Measurements from ENCODE around the gene ZNF438.

ZNF438 gene

DNA sequence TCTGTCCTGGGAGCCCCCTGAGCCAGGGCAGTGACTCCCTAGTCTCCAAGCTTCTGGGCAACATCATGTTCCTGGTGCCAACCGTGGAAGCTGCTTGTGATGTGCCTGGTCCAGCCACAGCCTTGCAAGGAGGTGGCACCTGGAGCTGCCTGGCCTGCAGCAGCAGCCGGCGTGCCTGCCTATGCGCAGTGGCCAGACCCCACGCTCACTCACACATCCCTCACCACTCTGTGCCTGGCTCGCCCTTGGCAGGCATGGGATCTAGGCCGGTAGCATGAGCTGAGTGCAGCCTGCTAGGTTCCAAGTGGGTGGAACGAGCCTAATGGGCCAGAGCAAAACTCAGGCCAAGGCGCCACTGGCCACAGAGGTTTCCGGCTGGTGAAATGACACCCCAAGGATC, 184.0 kb downstream of the ZNF438 start:
- no peak for DNase-seq (ENCODE audit: low read depth)
- TF ChIP-seq, protein P1, sequence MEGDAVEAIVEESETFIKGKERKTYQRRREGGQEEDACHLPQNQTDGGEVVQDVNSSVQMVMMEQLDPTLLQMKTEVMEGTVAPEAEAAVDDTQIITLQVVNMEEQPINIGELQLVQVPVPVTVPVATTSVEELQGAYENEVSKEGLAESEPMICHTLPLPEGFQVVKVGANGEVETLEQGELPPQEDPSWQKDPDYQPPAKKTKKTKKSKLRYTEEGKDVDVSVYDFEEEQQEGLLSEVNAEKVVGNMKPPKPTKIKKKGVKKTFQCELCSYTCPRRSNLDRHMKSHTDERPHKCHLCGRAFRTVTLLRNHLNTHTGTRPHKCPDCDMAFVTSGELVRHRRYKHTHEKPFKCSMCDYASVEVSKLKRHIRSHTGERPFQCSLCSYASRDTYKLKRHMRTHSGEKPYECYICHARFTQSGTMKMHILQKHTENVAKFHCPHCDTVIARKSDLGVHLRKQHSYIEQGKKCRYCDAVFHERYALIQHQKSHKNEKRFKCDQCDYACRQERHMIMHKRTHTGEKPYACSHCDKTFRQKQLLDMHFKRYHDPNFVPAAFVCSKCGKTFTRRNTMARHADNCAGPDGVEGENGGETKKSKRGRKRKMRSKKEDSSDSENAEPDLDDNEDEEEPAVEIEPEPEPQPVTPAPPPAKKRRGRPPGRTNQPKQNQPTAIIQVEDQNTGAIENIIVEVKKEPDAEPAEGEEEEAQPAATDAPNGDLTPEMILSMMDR (IDR thresholded peaks at IDR 0.05; ENCODE audit: low read depth, low read length, missing control alignments), result no peak
- in situ Hi-C loops (cut with HindIII; ENCODE audit: low sequenced_read_pairs), result no loop called here
- H3K4me3 ChIP-seq (ENCODE audit: low read depth, low read length), result no peak overlapping the region

- DNase-seq (ENCODE audit: low read depth), result no peak
- TF ChIP-seq, protein P1 (IDR thresholded peaks at IDR 0.05; ENCODE audit: low read depth, low read length, missing control alignments), result no peak
- in situ Hi-C loops (cut with HindIII; ENCODE audit: low sequenced_read_pairs), result no loop called here
- H3K4me3 ChIP-seq (ENCODE audit: low read depth, low read length), result no peak overlapping the region
Measured at GRCh38 chr10:30847199-30847598, 184.5 kb downstream of the ZNF438 start.

DNA sequence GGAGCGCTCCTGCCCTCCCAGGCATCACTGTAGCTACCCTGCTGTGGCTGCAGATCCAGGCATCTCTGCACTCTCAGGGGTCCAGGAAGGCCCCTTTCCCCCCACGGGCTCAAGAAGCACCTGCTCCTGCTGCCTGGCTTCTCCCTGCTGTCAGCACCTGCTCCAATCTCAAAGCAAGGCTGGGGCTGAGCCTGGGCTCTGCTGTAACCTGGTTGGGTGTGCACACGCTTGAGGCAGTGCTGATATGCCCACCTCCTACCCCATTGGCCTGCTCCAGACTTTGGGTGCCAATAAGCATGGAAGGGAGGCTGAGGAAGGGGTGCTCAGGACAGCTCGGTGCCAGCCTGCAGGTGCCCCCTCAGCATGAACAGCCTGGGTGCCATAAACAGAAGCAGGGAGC, 185.0 kb downstream of the ZNF438 start:
- DNase-seq (ENCODE audit: low read depth), result no peak
- in situ Hi-C loops (cut with HindIII; ENCODE audit: low sequenced_read_pairs), result no loop called here
- H3K4me3 ChIP-seq (ENCODE audit: low read depth, low read length), result no peak overlapping the region
- TF ChIP-seq, protein P1 (IDR thresholded peaks at IDR 0.05; ENCODE audit: low read depth, low read length, missing control alignments), result no peak

GRCh38 chr10:30842894-30843293, 188.8 kb downstream of the ZNF438 start:
- TF ChIP-seq, protein P1 (IDR thresholded peaks at IDR 0.05; ENCODE audit: low read depth, low read length, missing control alignments), result no peak
- in situ Hi-C loops (cut with HindIII; ENCODE audit: low sequenced_read_pairs), result no loop called here
- no peak overlapping the region for H3K4me3 ChIP-seq (ENCODE audit: low read depth, low read length)
- DNase-seq (ENCODE audit: low read depth), result no peak

GRCh38 chr10:30842185-30842584, 189.5 kb downstream of the ZNF438 start:
- in situ Hi-C loops (cut with HindIII; ENCODE audit: low sequenced_read_pairs), result no loop called here
- DNase-seq (ENCODE audit: low read depth), result no peak
- H3K4me3 ChIP-seq (ENCODE audit: low read depth, low read length), result no peak overlapping the region
- TF ChIP-seq, protein P1 (IDR thresholded peaks at IDR 0.05; ENCODE audit: low read depth, low read length, missing control alignments), result no peak

- no peak for DNase-seq (ENCODE audit: low read depth)
- in situ Hi-C loops (cut with HindIII; ENCODE audit: low sequenced_read_pairs), result no loop called here
Measured at GRCh38 chr10:30840395-30841050, 191.1 kb downstream of the ZNF438 start.

More at GRCh38 chr10:30840395-30841050, 191.1 kb downstream of the ZNF438 start:
- TF ChIP-seq, protein P1 (IDR thresholded peaks at IDR 0.05; ENCODE audit: low read depth, low read length, missing control alignments), result no peak
- no peak overlapping the region for H3K4me3 ChIP-seq (ENCODE audit: low read depth, low read length)

Data from astrocyte of the cerebellum (primary cell).